Activated CD8-positive, alpha-beta T cell treated with anti-CD3 and anti-CD28 coated beads for 36 hours (primary cell): ENCODE measurements around the gene GPR22. TPM values are rescaled to one million over a fixed set of nuclear protein-coding genes. Genes with fewer than 3 reads are reported as not detected.

ENCODE experiments used
- ATAC-seq: fragments of 200-7000 bp; cut with Tn5 transposase; one replicate; pipeline ENCODE4 v1.10.0; 2021; ENCODE audit warnings: mild to moderate bottlenecking, moderate library complexity
- CTCF ChIA-PET: fragments of 350-600 bp; sonication (Branson Sonifier 250); formaldehyde crosslinking; loops from one replicate; lab custom pipeline; 2021; ENCODE audit warnings: antibody characterized with exemption; lab: Charles Lee
- POLR2A ChIA-PET: fragments of 350-600 bp; sonication (Branson Sonifier 250); formaldehyde crosslinking; loops from one replicate; lab custom pipeline; 2021; ENCODE audit warnings: antibody characterized with exemption; lab: Charles Lee
- DNase-seq: peaks from one replicate; pipeline ENCODE4 v3.0.0-alpha.2; 2020
- H3K27ac Mint-ChIP-seq: one replicate; pipeline ENCODE4 v1.8.0; 2021; ENCODE audit warnings: mild to moderate bottlenecking, mixed read lengths
- H3K27me3 Mint-ChIP-seq: one replicate; pipeline ENCODE4 v1.8.0; 2021; ENCODE audit warnings: mixed read lengths
- H3K36me3 Mint-ChIP-seq: one replicate; pipeline ENCODE4 v1.8.0; 2021; ENCODE audit warnings: low read depth, mixed read lengths
- H3K4me1 Mint-ChIP-seq: one replicate; pipeline ENCODE4 v1.8.0; 2021; ENCODE audit warnings: low read depth, mixed read lengths
- H3K4me3 Mint-ChIP-seq: one replicate; pipeline ENCODE4 v1.8.0; 2021; ENCODE audit warnings: mild to moderate bottlenecking, moderate library complexity, mixed read lengths
- H3K9me3 Mint-ChIP-seq: one replicate; pipeline ENCODE4 v1.8.0; 2021; ENCODE audit warnings: mixed read lengths
- intact Hi-C: fragments of 100-400 bp; cut with micrococcal nuclease; formaldehyde crosslinking; loops from one replicate; pipeline ENCODE4 v1.10.0; 2022
- total RNA-seq, 2 experiments: library from RNA; stranded (reverse); gene quantifications; one replicate each; pipeline ENCODE4 v1.2.3, GENCODE V29; 2021
- TF ChIP-seq, protein P1 (sequence below): fragments of 200-600 bp; IDR thresholded peaks from one replicate; pipeline ENCODE4 v1.8.0; 2022; ENCODE audit warnings: antibody characterized with exemption, mild to moderate bottlenecking

GPR22 gene
- total RNA-seq, 2 experiments from 2014 or later: not detected

DNA sequence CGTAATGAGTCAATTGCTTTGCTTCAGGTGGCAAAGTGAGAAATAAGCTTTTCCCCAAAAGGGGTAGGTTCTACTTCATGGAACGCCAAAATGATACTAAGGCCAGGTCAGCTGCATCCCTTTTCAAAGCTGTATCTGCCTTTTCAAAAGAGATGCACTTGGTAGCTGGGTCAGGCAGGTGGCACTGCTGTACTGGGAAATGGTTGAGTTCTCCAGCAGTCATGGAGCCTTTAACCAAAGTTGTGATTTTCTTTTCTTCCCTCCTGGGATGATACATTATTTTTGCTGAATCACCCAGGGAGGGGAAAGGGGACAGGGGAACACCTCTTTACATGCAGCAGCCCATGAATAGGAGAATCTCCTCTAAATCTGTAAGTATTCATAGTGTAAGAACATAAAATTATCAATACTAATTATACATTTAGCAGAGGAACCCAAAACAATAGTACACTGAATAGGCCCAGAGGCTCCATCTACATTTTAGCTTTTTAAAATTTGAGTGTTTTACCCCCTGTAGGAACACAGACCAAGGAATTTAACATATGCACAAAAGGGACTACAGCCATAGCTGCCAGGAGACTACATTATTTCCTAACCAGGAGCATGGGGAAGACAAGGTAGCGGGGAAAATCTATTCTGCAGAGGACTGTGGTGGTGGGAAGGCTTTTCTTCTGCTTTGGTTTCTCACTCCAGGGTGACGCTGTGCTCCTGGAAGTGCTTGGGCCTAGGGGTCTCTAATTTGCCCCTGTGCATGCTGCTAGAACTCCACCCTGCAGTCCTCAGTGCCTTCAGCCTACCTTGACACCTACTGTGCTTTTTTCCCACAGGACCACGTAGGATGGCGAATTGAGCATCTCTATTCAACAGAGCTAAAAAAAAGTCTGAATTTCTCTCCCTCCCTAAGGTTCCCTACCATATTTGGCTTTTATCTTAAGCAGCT, 6.4 kb upstream of the GPR22 start:
- ATAC-seq: peak; percentile 82
- no peak overlapping the region for H3K27ac Mint-ChIP-seq
- intact Hi-C loops: loop anchor here (2.0 kb wide), 1 partner anchor 261 kb away; no protein-coding TSS in a partner anchor

DNA sequence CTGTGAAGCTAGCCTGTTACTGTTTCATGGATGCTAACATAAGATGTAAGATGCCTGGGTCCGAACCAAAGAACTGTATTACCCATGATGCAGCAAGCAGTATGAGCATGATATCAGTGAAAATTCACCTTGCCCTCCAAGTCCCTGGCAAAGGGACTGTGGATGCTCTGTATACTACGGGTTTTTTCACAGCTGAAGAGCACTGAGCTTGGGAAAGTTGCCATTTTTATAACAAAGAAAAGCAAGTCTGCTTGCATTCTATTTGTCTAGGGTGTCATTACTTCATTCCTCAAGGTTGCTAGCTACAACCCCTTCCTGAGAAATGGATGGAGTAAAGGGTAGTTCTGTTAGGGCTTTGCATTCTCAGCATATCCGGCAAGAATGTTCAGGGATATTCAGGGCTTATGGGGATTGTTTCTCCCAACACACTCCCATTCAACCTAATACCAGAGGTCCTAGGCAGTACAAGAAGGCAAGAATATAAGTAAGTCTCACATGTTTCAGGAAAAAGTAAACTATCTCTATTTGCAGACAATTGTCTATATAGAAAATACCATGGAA, 5.1 kb upstream of the GPR22 start:
- intact Hi-C loops: no loop called here
- ATAC-seq (no peak), DNase-seq (no peak)
- POLR2A ChIA-PET: no interaction called here
- TF ChIP-seq, protein P1, sequence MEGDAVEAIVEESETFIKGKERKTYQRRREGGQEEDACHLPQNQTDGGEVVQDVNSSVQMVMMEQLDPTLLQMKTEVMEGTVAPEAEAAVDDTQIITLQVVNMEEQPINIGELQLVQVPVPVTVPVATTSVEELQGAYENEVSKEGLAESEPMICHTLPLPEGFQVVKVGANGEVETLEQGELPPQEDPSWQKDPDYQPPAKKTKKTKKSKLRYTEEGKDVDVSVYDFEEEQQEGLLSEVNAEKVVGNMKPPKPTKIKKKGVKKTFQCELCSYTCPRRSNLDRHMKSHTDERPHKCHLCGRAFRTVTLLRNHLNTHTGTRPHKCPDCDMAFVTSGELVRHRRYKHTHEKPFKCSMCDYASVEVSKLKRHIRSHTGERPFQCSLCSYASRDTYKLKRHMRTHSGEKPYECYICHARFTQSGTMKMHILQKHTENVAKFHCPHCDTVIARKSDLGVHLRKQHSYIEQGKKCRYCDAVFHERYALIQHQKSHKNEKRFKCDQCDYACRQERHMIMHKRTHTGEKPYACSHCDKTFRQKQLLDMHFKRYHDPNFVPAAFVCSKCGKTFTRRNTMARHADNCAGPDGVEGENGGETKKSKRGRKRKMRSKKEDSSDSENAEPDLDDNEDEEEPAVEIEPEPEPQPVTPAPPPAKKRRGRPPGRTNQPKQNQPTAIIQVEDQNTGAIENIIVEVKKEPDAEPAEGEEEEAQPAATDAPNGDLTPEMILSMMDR: no peak
- Mint-ChIP-seq H3K27me3 (no peaks in the 10 kb centered on the region), H3K4me3 (no peak overlapping the region), H3K27ac (no peak overlapping the region), H3K36me3 (peaks cover 2% of the 10 kb centered on the region), H3K9me3 (no peaks in the 10 kb centered on the region), H3K4me1 (no peaks in the 10 kb centered on the region)
- CTCF ChIA-PET: interaction anchor here (0.6 to 3.1 kb wide), 8 partner anchors 11 to 410 kb away, joined by 3 to 48 read pairs (median 6); no protein-coding TSS in a partner anchor

More for the DNA sequence above, 6.4 kb upstream of the GPR22 start:
- H3K4me1 Mint-ChIP-seq: no peaks in the 10 kb centered on the region
- peaks cover 7% of the 10 kb centered on the region for H3K36me3 Mint-ChIP-seq
- TF ChIP-seq, protein P1: peak; percentile 44
- DNase-seq: peak; percentile 56
- H3K9me3 Mint-ChIP-seq: no peaks in the 10 kb centered on the region
- POLR2A ChIA-PET: no interaction called here
- H3K27me3 Mint-ChIP-seq: no peaks in the 10 kb centered on the region
- no peak overlapping the region for H3K4me3 Mint-ChIP-seq
- CTCF ChIA-PET: interaction anchor here (0.7 to 3.1 kb wide), 26 partner anchors 9 to 416 kb away, joined by 3 to 48 read pairs (median 4); partner anchors contain the start of genes COG5 and DUS4L

DNA sequence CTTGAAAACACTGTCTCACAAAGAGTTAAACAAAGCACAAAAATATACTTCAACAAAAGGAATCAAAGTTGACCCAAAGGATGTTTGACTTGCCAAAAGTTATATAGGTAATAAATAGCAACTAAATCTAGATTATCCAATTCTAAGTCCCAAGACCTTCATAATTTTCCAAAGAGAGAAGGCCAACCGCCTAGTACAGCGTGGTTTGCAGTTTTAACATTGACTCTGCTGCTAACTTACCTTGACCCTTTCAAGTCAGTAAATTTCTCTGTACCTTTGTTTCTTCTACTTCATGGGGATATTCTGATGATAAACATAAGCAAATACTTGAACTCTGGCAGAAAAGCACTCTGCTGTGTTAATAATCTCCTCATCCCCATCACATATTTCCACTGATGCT, 1.9 kb upstream of the GPR22 start:
- DNase-seq (no peak), ATAC-seq (no peak)
- CTCF ChIA-PET: no interaction called here
- Mint-ChIP-seq H3K36me3 (peaks cover 2% of the 10 kb centered on the region), H3K9me3 (no peaks in the 10 kb centered on the region), H3K4me3 (no peak overlapping the region), H3K27ac (no peak overlapping the region), H3K27me3 (no peaks in the 10 kb centered on the region), H3K4me1 (no peaks in the 10 kb centered on the region)
- TF ChIP-seq, protein P1: no peak
- POLR2A ChIA-PET: interaction anchor here (1.0 kb wide), 1 partner anchor 275 kb away, joined by 4 read pairs; no protein-coding TSS in a partner anchor
- intact Hi-C loops: no loop called here

DNA sequence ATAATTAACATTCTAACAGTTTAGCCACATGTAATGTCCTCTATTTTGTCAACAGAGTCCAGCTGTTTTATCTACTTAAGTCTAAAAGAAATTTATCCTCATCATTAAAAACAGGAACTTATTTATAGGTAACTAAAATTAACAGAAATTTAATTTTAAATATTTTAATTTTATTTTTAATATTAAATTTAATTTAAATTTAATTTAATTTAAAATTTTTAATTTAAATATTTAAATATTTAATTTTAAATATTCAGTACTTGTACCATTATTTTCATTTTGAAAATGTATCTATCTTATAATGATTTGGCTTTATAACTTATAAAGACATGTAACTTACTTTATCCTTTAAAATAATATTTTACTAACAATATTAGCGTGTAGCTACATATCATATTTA, 1.0 kb upstream of the GPR22 start:
- Mint-ChIP-seq H3K4me3 (no peak overlapping the region), H3K27ac (no peak overlapping the region), H3K9me3 (no peaks in the 10 kb centered on the region), H3K27me3 (no peaks in the 10 kb centered on the region), H3K4me1 (no peaks in the 10 kb centered on the region), H3K36me3 (peaks cover 2% of the 10 kb centered on the region)
- ATAC-seq: no peak
- no peak for DNase-seq
- ChIA-PET POLR2A (no interaction called here), CTCF (interaction anchor here (1.0 kb wide), 1 partner anchor 406 kb away, joined by 3 read pairs; no protein-coding TSS in a partner anchor)
- intact Hi-C loops: no loop called here
- TF ChIP-seq, protein P1: no peak
